Memory B cell (primary cell): Measurements from ENCODE around the gene MEIS2.

Experiments
- ATAC-seq: fragments of 150-1000 bp; cut with Tn5 transposase; 2 replicates; pipeline ENCODE4 v1.10.0; 2021; ENCODE audit warnings: low read depth, mild to moderate bottlenecking, moderate library complexity
- DNase-seq, 2 donors: peaks; one replicate each; pipeline ENCODE4 v3.0.0; 2022; ENCODE audit warnings: low spot score in 2 of 2
- H3K27ac Mint-ChIP-seq: one replicate; pipeline ENCODE4 v1.8.0; 2022; ENCODE audit warnings: mild to moderate bottlenecking, moderate library complexity, mixed read lengths
- H3K27me3 Mint-ChIP-seq: one replicate; pipeline ENCODE4 v1.8.0; 2022; ENCODE audit warnings: mixed read lengths
- H3K36me3 Mint-ChIP-seq: one replicate; pipeline ENCODE4 v1.8.0; 2022; ENCODE audit warnings: mild to moderate bottlenecking, mixed read lengths
- H3K4me1 Mint-ChIP-seq: one replicate; pipeline ENCODE4 v1.8.0; 2022; ENCODE audit warnings: mixed read lengths
- H3K4me3 Mint-ChIP-seq: one replicate; pipeline ENCODE4 v1.8.0; 2022; ENCODE audit warnings: mild to moderate bottlenecking, moderate library complexity, mixed read lengths
- H3K9me3 Mint-ChIP-seq: one replicate; pipeline ENCODE4 v1.8.0; 2022; ENCODE audit warnings: mixed read lengths

The MEIS2 gene

DNA sequence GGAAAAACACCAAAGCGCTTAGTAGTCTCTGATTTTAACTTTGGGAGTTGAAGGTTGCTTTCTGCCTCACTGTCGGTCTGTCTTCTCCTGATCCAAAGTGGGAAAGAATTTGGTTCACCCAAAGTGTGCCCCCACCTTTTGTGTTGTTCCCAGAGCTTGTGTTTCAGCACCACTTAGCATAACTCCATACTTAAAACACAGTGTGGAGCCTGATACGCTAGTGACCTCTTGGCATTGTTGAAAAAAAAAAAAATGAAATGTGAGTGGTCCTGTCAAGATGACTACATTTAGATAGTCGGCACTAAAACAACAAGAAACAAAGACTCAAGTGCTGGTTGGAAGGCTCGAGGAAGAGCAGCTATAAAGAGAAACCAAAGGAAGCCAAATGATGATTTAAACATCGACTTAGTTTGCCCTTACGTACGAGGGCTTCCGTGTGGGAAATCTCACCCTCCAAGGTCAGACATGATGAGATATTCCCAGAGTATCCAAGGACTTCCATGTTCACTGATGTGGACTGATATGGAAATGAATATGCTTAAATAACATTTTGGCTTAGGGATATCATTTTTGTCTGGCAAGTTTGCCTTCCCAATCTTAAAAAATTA is 178.8 kb downstream of the MEIS2 start:
- DNase-seq (no peak), ATAC-seq (no peak)
- no peaks in the 10 kb centered on the region for H3K4me1 Mint-ChIP-seq
- H3K4me3 Mint-ChIP-seq, result no peak overlapping the region
- H3K27ac Mint-ChIP-seq, result no peak overlapping the region
- no peaks in the 10 kb centered on the region for H3K27me3 Mint-ChIP-seq
- H3K36me3 Mint-ChIP-seq, result no peaks in the 10 kb centered on the region
- H3K9me3 Mint-ChIP-seq, result no peaks in the 10 kb centered on the region

- no peak overlapping the region for H3K4me3 Mint-ChIP-seq
Measured at GRCh38 chr15:36917411-36918267, 182.7 kb downstream of the MEIS2 start.

GRCh38 chr15:36914960-36915808 is 185.2 kb downstream of the MEIS2 start:
- H3K36me3 Mint-ChIP-seq, result no peaks in the 10 kb centered on the region
- H3K27ac Mint-ChIP-seq, result no peak overlapping the region
- H3K4me1 Mint-ChIP-seq, result no peaks in the 10 kb centered on the region
- DNase-seq (no peak), ATAC-seq (no peak)
- H3K4me3 Mint-ChIP-seq, result no peak overlapping the region
- H3K27me3 Mint-ChIP-seq, result peaks cover 1% of the 10 kb centered on the region
- no peaks in the 10 kb centered on the region for H3K9me3 Mint-ChIP-seq

More at GRCh38 chr15:36917411-36918267, 182.7 kb downstream of the MEIS2 start:
- Mint-ChIP-seq H3K27me3 (no peaks in the 10 kb centered on the region), H3K9me3 (no peaks in the 10 kb centered on the region), H3K36me3 (no peaks in the 10 kb centered on the region), H3K4me1 (no peaks in the 10 kb centered on the region), H3K27ac (no peak overlapping the region)
- ATAC-seq (no peak), DNase-seq (no peak)

DNA sequence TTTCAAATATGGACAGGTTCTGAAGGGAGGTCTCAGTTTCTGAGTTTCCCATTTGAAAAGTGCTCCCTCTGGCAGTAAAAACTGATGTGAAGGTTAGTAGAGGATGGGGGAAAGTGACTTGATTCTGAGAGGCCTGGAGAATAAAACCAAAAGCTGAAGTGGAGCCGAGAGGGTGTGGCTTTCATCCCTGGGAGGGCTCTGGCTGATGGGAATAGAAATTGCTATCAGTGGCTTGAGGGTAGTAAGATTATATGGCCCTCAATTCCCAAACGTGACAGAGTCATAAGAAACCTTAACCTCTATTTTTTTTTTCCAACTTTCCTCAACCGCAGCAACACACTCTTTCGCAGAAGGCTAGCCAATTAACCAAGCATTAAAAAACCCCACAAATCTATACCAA is 185.9 kb downstream of the MEIS2 start:
- no peak overlapping the region for H3K4me3 Mint-ChIP-seq
- H3K4me1 Mint-ChIP-seq, result no peaks in the 10 kb centered on the region
- DNase-seq (no peak), ATAC-seq (no peak)
- no peak overlapping the region for H3K27ac Mint-ChIP-seq
- peaks cover 1% of the 10 kb centered on the region for H3K27me3 Mint-ChIP-seq
- H3K36me3 Mint-ChIP-seq, result no peaks in the 10 kb centered on the region
- H3K9me3 Mint-ChIP-seq, result peaks cover 1% of the 10 kb centered on the region

DNA sequence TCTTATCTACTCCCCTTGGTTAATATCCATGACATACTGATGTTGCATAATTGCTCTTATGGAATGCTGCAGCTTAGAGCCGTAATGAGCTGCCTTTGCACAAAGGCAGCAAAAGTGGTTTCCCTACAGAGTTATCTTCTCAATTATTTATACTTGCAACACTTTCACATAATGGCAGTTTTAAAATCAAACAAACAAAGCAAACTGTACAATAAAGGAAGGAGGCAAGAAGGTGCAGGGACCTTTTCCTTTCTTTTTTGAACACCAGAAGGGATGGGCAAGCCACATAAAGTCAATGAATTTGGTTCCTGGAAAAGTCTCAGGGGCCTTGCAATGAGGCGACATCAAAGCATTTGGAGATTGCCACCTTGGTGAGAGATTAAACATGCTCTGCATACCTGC is 188.0 kb downstream of the MEIS2 start:
- Mint-ChIP-seq H3K9me3 (peaks cover 1% of the 10 kb centered on the region), H3K27me3 (peaks cover 1% of the 10 kb centered on the region), H3K4me1 (no peaks in the 10 kb centered on the region), H3K4me3 (no peak overlapping the region), H3K27ac (no peak overlapping the region), H3K36me3 (no peaks in the 10 kb centered on the region)
- DNase-seq (no peak), ATAC-seq (no peak)

DNA sequence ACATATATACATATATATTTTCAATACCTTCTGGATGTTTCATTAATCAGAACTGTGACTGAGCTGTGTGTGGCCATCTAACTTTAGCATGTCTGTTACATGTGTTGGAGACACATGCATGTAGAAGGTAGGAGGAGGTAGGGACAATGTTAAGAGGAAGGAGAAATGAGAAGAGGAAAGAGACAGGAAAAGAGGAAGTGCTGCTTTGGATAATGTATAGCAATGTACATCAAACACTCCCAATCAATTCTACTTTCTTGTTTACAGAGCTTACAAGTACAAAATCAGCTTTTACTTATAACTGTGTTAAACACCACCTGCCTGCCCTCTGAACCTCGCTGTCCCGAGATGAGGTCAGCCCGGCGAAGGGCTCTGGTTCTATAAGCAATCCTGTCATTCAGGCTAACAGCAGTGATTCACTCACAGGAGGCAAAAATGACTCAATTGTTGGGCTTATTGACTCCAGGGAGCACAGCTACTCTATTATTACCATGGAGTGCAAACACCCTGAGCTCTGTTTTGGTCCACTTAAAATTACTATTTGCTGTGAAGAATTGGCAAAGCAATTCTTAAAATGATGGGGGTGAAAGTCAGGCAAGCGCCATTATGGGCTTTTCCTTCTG is 188.9 kb downstream of the MEIS2 start:
- H3K27me3 Mint-ChIP-seq, result peaks cover 1% of the 10 kb centered on the region

DNA sequence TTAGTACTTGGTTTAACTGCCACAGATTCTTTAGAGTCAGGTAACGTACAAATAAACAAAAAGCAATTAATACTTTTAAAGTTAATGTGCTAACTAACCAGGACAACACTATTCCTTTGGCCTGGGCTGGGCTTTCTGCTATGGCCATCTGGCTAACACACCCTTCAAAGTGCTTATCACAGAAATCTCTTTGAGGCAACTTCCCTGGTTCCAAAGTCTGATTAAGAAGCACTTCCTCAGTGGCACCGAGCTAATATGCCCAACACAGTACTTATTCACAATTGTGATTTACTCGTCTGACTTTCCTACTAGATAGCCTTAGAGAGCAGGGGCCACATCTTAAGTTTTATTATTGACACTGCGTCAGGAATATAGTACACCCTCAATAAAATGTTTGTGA is 191.4 kb downstream of the MEIS2 start:
- DNase-seq (no peak), ATAC-seq (no peak)
- H3K4me3 Mint-ChIP-seq, result no peak overlapping the region
- no peak overlapping the region for H3K27ac Mint-ChIP-seq
- peaks cover 1% of the 10 kb centered on the region for H3K9me3 Mint-ChIP-seq
- H3K27me3 Mint-ChIP-seq, result peaks cover 1% of the 10 kb centered on the region
- no peaks in the 10 kb centered on the region for H3K4me1 Mint-ChIP-seq
- H3K36me3 Mint-ChIP-seq, result no peaks in the 10 kb centered on the region

More for the DNA sequence above, 188.9 kb downstream of the MEIS2 start:
- DNase-seq (no peak), ATAC-seq (no peak)
- Mint-ChIP-seq H3K36me3 (no peaks in the 10 kb centered on the region), H3K4me3 (no peak overlapping the region), H3K9me3 (peaks cover 1% of the 10 kb centered on the region), H3K4me1 (no peaks in the 10 kb centered on the region), H3K27ac (no peak overlapping the region)

GRCh38 chr15:36907295-36907694 is 193.1 kb downstream of the MEIS2 start:
- peaks cover 1% of the 10 kb centered on the region for H3K27me3 Mint-ChIP-seq
- H3K4me1 Mint-ChIP-seq, result no peaks in the 10 kb centered on the region
- no peak overlapping the region for H3K27ac Mint-ChIP-seq
- peaks cover 1% of the 10 kb centered on the region for H3K9me3 Mint-ChIP-seq
- DNase-seq (no peak), ATAC-seq (no peak)
- no peak overlapping the region for H3K4me3 Mint-ChIP-seq
- H3K36me3 Mint-ChIP-seq, result no peaks in the 10 kb centered on the region

DNA sequence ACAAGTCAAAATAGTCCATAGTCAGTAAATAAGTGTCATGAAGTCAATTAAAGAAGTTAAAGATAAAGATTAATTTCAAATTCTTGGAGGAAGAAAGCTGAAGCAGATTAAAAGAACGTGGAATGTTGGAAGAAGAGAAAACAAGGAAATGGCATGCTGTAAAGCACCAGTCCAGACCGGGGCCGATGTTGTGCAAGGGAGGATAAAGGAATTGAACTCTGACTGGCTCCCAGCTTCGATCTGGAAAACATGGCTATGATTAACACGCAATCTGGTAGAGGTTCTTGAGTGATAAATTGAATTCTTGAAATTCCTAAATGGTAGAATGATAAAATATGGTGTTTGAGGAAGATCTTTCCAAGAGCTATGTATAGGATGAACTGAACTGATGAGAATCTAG is 194.4 kb downstream of the MEIS2 start:
- ATAC-seq (no peak), DNase-seq (no peak)
- H3K27me3 Mint-ChIP-seq, result no peaks in the 10 kb centered on the region
- no peaks in the 10 kb centered on the region for H3K4me1 Mint-ChIP-seq
- no peaks in the 10 kb centered on the region for H3K36me3 Mint-ChIP-seq
- H3K4me3 Mint-ChIP-seq, result no peak overlapping the region
- H3K9me3 Mint-ChIP-seq, result peaks cover 1% of the 10 kb centered on the region
- H3K27ac Mint-ChIP-seq, result no peak overlapping the region

- Mint-ChIP-seq H3K4me1 (no peaks in the 10 kb centered on the region), H3K4me3 (no peak overlapping the region), H3K27me3 (no peaks in the 10 kb centered on the region), H3K9me3 (peaks cover 1% of the 10 kb centered on the region), H3K27ac (no peak overlapping the region), H3K36me3 (no peaks in the 10 kb centered on the region)
- ATAC-seq (no peak), DNase-seq (no peak)
Measured at GRCh38 chr15:36904715-36905114, 195.6 kb downstream of the MEIS2 start.

- Mint-ChIP-seq H3K27me3 (no peaks in the 10 kb centered on the region), H3K27ac (no peak overlapping the region), H3K4me3 (no peak overlapping the region), H3K9me3 (no peaks in the 10 kb centered on the region), H3K4me1 (no peaks in the 10 kb centered on the region), H3K36me3 (no peaks in the 10 kb centered on the region)
- DNase-seq (no peak), ATAC-seq (no peak)
Measured at GRCh38 chr15:36903922-36904556, 196.3 kb downstream of the MEIS2 start.

DNA sequence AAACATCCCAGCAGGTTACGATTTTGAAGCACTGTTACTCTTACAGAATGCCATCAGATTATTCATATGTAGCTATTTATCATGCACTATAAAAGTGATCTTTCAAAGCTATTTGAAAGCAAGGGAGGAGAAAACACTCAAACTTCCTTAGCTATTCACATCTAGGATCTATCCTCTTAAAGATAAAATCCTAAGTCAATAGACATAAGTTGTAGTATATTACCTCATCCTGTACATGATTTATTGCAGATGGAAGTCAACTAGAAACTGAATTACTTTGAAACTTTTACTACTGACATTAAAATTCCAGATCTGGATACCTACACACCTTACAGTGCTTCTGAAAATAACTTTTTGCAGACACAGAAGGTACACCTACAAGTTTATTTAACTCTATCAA is 197.2 kb downstream of the MEIS2 start:
- H3K27ac Mint-ChIP-seq, result no peak overlapping the region
- H3K9me3 Mint-ChIP-seq, result no peaks in the 10 kb centered on the region
- no peaks in the 10 kb centered on the region for H3K4me1 Mint-ChIP-seq
- H3K27me3 Mint-ChIP-seq, result peaks cover 2% of the 10 kb centered on the region
- no peak overlapping the region for H3K4me3 Mint-ChIP-seq
- H3K36me3 Mint-ChIP-seq, result no peaks in the 10 kb centered on the region
- ATAC-seq (no peak), DNase-seq (no peak)

DNA sequence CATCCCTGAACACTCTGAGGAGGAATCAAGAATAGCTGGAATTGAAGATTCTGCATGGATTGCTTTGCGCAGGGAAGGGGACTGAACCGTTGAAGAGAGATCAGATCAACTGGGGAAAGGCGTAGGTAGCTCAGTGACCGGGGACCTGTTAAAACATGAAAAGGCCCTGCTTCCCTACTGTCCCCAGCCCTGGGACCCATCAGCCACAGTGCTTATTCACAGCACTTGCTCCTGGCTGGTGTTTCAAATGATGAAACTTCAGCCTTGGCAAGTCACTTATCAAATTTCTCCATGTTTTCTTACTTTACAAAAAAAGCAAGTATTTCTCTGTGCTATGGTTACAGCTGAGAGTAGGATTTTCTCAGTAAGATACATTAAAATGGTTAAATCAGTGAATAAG is 199.3 kb downstream of the MEIS2 start:
- no peak for DNase-seq
- no peak overlapping the region for H3K27ac Mint-ChIP-seq
- peaks cover 2% of the 10 kb centered on the region for H3K27me3 Mint-ChIP-seq
- H3K4me1 Mint-ChIP-seq, result no peaks in the 10 kb centered on the region
- H3K4me3 Mint-ChIP-seq, result no peak overlapping the region
- no peak for ATAC-seq
- H3K36me3 Mint-ChIP-seq, result no peaks in the 10 kb centered on the region
- no peaks in the 10 kb centered on the region for H3K9me3 Mint-ChIP-seq
